Sigmoid colon (tissue), 7 donors: ENCODE data around the gene RNF144A. TPM values are rescaled to one million over a fixed set of nuclear protein-coding genes. Genes with fewer than 3 reads are reported as not detected.

Experiments
- DNase-seq: peaks from one replicate; pipeline ENCODE4 v3.0.0-alpha.2; 2019
- H3K27ac ChIP-seq, 4 donors: fragments of 200-600 bp; sonication (generic); one replicate each; pipeline ENCODE4 v1.5.1; 2016 to 2019; ENCODE audit warnings: mild to moderate bottlenecking in 1 of 4
- H3K27me3 ChIP-seq, 3 donors: fragments of 200-600 bp; sonication (generic); one replicate each; pipeline ENCODE4 v1.5.1; 2019; ENCODE audit warnings: mild to moderate bottlenecking in 1 of 3
- H3K36me3 ChIP-seq, 4 donors: fragments of 200-600 bp; sonication (generic); one replicate each; pipeline ENCODE4 v1.5.1; 2016 to 2019
- H3K4me1 ChIP-seq, 4 donors: fragments of 200-600 bp; sonication (generic); one replicate each; pipeline ENCODE4 v1.5.1; 2017 to 2019
- H3K4me3 ChIP-seq, 4 donors: fragments of 200-600 bp; sonication (generic); one replicate each; pipeline ENCODE4 v1.5.1; 2017 to 2019; ENCODE audit warnings: mild to moderate bottlenecking in 2 of 4, moderate library complexity in 1 of 4
- H3K9me3 ChIP-seq, 4 donors: fragments of 200-600 bp in 3 of 4; sonication (generic) in 3 of 4; one replicate each; pipeline versions ENCODE4 v1.5.1 to v1.6.1; 2013 to 2019
- CTCF ChIP-seq, 4 experiments: fragments of 450-650 bp in 3 of 4; fragments of 200-600 bp in 1 of 4; IDR thresholded peaks; one replicate each; pipeline ENCODE4 v1.5.1; 2016 to 2019; ENCODE audit warnings: antibody characterized with exemption in 4 of 4, mild to moderate bottlenecking in 3 of 4, moderate library complexity in 2 of 4
- EP300 ChIP-seq, 4 donors: sonication (generic); formaldehyde crosslinking; IDR thresholded peaks; one replicate each; pipeline ENCODE4 v1.6.1; 2017; ENCODE audit warnings: antibody characterized with exemption in 4 of 4
- POLR2A ChIP-seq, 2 donors: fragments of 450-650 bp; IDR thresholded peaks; one replicate each; pipeline ENCODE4 v1.6.1; 2016; ENCODE audit warnings: antibody characterized with exemption in 2 of 2, mild to moderate bottlenecking in 2 of 2, moderate library complexity in 2 of 2
- POLR2AphosphoS5 ChIP-seq, 4 donors: sonication (generic); formaldehyde crosslinking; IDR thresholded peaks; one replicate each; pipeline ENCODE4 v1.6.1; 2017; ENCODE audit warnings: antibody characterized with exemption in 4 of 4
- WGBS, 2 donors: extraction: QIAGEN DNeasy Blood & Tissue Kit; methylation state at CpG; one replicate each; pipeline ENCODE4 v1.1.7; 2013; 5-methylcytosine and 5-hydroxymethylcytosine counted together
- intact Hi-C: fragments of 100-400 bp; cut with DNase I; formaldehyde crosslinking; loops from one replicate; pipeline ENCODE4 v1.15.1; 2023
- polyA plus RNA-seq, 3 donors: library from polyadenylated mRNA; stranded (reverse); fragments of 200-250 nt; gene quantifications; one replicate each; pipeline ENCODE4 v1.2.3, GENCODE V29; 2013
- total RNA-seq, 4 donors: library from RNA; depleted of rRNA; stranded (reverse); fragments of >200 nt; gene quantifications; one replicate each; pipeline ENCODE4 v1.1.0, GENCODE V29; 2016
- donor health status: healthy with polysubstance abuse.
- donor health status: Bipolar disorder and iron deficiency.
- donor health status: healthy.

RNF144A gene
- total and polyA plus RNA-seq, 7 donors = 4.8 to 14.2 (median 12.1) TPM

- no peak for DNase-seq
- Histone ChIP-seq H3K27me3 (no peaks in the 10 kb centered on the region), H3K4me3 (no peak overlapping the region), H3K27ac (no peak overlapping the region), H3K9me3 (no peaks in the 10 kb centered on the region), H3K4me1 (peaks cover 0 to 15% (median 12%) of the 10 kb centered on the region in 4 donors), H3K36me3 (no peaks in the 10 kb centered on the region)
- WGBS, 2 donors = 93 to 94% methylated on average over 19 of the region's 19 CpGs
- intact Hi-C loops = no loop called here
- TF ChIP-seq EP300 (IDR thresholded peaks at IDR 0.05) (no peak), POLR2AphosphoS5 (IDR thresholded peaks at IDR 0.05) (no peak), POLR2A (IDR thresholded peaks at IDR 0.05) (no peak), CTCF (IDR thresholded peaks at IDR 0.05) (no peak)
Observed at GRCh38 chr2:6965071-6965795, 48.0 kb downstream of the RNF144A start.

- no peak for TF ChIP-seq CTCF (IDR thresholded peaks at IDR 0.05)
- no peak for TF ChIP-seq EP300 (IDR thresholded peaks at IDR 0.05)
- no peak for TF ChIP-seq POLR2A (IDR thresholded peaks at IDR 0.05)
- no peak for TF ChIP-seq POLR2AphosphoS5 (IDR thresholded peaks at IDR 0.05)
- no peaks in the 10 kb centered on the region for H3K36me3 ChIP-seq
- H3K4me3 ChIP-seq = no peak overlapping the region
- peaks cover 0 to 3% (median 1%) of the 10 kb centered on the region in 4 donors for H3K4me1 ChIP-seq
- H3K27me3 ChIP-seq = no peaks in the 10 kb centered on the region
- no peaks in the 10 kb centered on the region for H3K9me3 ChIP-seq
- no peak for DNase-seq
- intact Hi-C loops = no loop called here
- H3K27ac ChIP-seq = no peak overlapping the region
- 87 to 92% methylated on average over 7 of the region's 7 CpGs for WGBS, 2 donors
Observed at GRCh38 chr2:6966446-6966940, 49.3 kb downstream of the RNF144A start.

GRCh38 chr2:6967301-6967700 lies 50.1 kb downstream of the RNF144A start:
- intact Hi-C loops = no loop called here
- Histone ChIP-seq H3K27ac (no peak overlapping the region), H3K27me3 (no peaks in the 10 kb centered on the region), H3K9me3 (no peaks in the 10 kb centered on the region), H3K36me3 (no peaks in the 10 kb centered on the region), H3K4me1 (peaks cover 0 to 3% (median 0%) of the 10 kb centered on the region in 4 donors), H3K4me3 (no peak overlapping the region)
- 87 to 88% methylated on average over 7 of the region's 7 CpGs for WGBS, 2 donors
- DNase-seq = no peak
- TF ChIP-seq CTCF (IDR thresholded peaks at IDR 0.05) = no peak
- TF ChIP-seq POLR2A (IDR thresholded peaks at IDR 0.05) = no peak
- TF ChIP-seq POLR2AphosphoS5 (IDR thresholded peaks at IDR 0.05) = no peak
- TF ChIP-seq EP300 (IDR thresholded peaks at IDR 0.05) = no peak

GRCh38 chr2:6968319-6969100 lies 51.3 kb downstream of the RNF144A start:
- H3K27me3 ChIP-seq = no peaks in the 10 kb centered on the region
- no peaks in the 10 kb centered on the region for H3K36me3 ChIP-seq
- no peaks in the 10 kb centered on the region for H3K9me3 ChIP-seq
- peaks cover 0 to 4% (median 1%) of the 10 kb centered on the region in 4 donors for H3K4me1 ChIP-seq
- DNase-seq = no peak
- no peak overlapping the region for H3K4me3 ChIP-seq
- H3K27ac ChIP-seq = no peak overlapping the region
- intact Hi-C loops = no loop called here
- no peak for TF ChIP-seq POLR2A (IDR thresholded peaks at IDR 0.05)
- WGBS, 2 donors = 87 to 93% methylated on average over 10 of the region's 10 CpGs

- Histone ChIP-seq H3K4me3 (no peak overlapping the region), H3K27me3 (no peaks in the 10 kb centered on the region), H3K4me1 (peaks cover 0 to 4% (median 1%) of the 10 kb centered on the region in 4 donors), H3K27ac (no peak overlapping the region), H3K36me3 (no peaks in the 10 kb centered on the region), H3K9me3 (no peaks in the 10 kb centered on the region)
- intact Hi-C loops = no loop called here
- 82 to 95% methylated on average over 1 of the region's 1 CpG for WGBS, 2 donors
- TF ChIP-seq EP300 (IDR thresholded peaks at IDR 0.05) = no peak
- no peak for TF ChIP-seq POLR2AphosphoS5 (IDR thresholded peaks at IDR 0.05)
- no peak for TF ChIP-seq CTCF (IDR thresholded peaks at IDR 0.05)
- TF ChIP-seq POLR2A (IDR thresholded peaks at IDR 0.05) = no peak
- no peak for DNase-seq
Observed at GRCh38 chr2:6970551-6970950, 53.3 kb downstream of the RNF144A start.
